GM21526 (cell line): ENCODE data around the gene NADK.
A peak's percentile ranks its signal among the peaks of the same experiment; 100 is the strongest.
"Not testable (repeated sequence)": the region's sequence is repeated elsewhere in the genome, so short reads cannot be mapped to it uniquely, and the experiment has no call there.

ENCODE experiments used
- ATAC-seq: cut with Tn5 transposase; IDR thresholded peaks from one replicate; pipeline ENCODE4 v1.9.1; 2021; ENCODE audit warnings: moderate library complexity; ENCODE audit not compliant: unreplicated experiment, low FRiP score

Gene NADK

GRCh38 chr1:1724035-1724864 lies 54.0 kb downstream of the NADK start, which contains the start of gene CDK11A:
CDK11A (minus strand) TSS chr1:1724357; CDS start chr1:1722818, 1,539 bp downstream.
- ATAC-seq = peak; percentile 82

GRCh38 chr1:1721201-1721600 lies 57.1 kb downstream of the NADK start:
- ATAC-seq = no peak

DNA sequence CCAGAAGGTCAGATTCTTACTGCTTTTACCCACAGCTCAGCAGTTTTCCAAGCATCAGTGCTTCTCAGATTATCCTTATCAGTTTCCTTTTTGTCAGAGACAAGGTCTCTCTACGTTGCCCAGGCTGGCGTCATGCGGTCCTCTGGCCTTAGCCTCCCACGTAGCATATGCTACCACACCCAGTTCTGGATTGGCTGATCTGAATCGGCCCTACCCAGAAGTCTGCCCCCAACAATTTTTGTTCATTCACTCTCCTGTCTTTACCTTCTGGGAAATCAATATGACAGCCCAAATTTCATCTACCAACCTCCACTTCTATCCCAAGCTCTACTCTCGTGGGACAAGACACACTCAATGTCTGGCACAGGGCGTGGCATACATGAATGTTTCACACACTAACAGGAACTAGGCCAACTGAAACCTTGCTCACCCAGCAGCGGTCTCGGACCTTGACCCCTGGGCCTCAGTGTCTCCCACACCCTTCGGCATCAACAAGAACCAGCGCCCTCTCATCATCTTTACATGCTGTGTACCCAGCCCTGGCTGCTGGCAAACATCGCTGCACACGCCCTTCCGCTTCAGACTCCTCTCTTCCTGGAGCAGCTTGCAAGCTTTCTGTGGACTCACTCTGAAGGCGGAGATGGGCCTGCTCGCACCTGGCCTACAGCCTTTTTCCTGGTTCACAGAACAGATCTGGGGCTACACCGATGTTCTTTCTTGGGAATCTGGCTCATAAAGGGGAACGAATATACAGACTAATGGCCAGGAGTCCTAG lies 63.0 kb downstream of the NADK start:
- not testable (repeated sequence) for ATAC-seq

DNA sequence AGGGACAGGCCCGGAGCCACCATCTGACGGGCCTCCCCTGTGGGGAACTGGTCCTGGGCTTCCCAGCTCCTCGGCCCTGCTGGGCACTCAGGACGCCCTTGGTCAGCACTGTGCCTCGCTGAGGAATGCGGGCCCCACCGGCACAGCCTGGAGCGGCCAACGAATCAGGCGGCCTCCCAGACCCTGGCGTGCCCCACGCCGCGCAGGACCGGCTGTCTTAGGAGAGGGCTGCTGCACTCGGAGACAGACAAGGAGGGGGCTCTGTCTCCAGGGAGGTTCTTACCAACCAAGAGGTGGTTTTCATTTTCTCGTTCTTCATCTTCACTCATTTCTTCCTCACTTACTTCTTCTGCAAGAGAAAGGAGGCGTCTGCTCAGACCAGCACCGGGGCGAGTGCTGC lies 70.4 kb downstream of the NADK start:
- ATAC-seq = not testable (repeated sequence)

GRCh38 chr1:1707241-1707640 lies 71.0 kb downstream of the NADK start:
- ATAC-seq = not testable (repeated sequence)

DNA sequence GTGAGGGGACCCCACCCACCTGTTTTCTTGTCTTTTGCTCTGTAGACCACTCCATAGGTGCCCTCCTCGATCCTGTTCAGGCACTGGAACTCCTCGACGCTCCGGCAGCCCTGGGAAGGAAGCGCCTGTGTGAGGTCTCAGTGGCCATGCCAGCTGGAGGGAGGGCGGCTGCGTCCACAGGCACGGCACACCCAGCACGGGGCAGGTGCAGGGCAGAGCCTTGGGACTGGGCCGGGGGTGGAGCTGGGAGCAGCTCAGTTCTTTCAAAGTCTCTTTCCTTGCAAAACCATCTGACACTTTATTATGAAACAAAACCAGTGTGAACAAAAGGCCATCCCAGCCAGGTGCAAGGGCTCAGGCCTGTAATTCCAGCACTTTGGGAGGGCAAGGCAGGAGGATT lies 72.6 kb downstream of the NADK start:
- ATAC-seq = not testable (repeated sequence)

- ATAC-seq = not testable (repeated sequence)
These were observed 73.8 kb downstream of the NADK start for GRCh38 chr1:1704284-1704957.

GRCh38 chr1:1703796-1704195 lies 74.5 kb downstream of the NADK start:
- ATAC-seq = no peak

GRCh38 chr1:1702506-1702905 lies 75.8 kb downstream of the NADK start:
- ATAC-seq = not testable (repeated sequence)
